ENCODE data around the gene PTX4.

PTX4 gene

DNA sequence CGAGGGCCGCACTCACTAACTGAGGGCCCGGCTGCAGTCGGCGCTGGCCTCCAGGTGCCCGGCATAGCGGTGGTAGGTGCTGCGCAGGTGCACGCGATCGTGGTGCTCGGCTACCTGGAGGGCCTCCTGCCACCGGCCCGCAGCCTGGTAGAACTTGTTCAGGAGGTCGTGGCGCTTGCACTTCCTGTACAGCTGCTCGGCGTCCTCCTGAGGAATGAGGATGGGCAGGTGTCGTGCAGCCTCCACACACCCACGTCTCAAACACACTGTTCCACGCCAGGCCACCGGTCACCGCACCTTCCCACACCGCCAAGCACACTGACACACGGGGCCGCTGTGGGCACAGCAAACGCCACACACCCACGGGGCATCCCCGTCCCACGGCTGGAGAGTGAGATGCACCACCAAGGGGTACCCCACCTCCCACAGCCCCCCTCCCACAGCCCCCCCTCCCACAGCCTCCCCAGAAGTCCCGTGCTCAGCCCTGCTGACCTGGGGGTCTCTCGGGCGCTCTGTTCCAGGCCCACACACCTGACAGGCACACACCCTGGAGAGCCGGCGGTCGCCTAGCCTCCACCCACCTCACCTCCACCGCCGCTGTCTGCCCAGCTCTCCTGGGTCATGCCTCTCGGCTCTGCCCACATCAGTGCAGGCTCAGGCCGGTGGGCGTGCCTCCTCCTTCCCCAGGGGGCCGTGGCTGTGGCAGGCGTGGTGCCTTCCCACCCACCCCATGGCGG, 37.3 kb upstream of the PTX4 start:
- no peak for DNase-seq (ENCODE audit: low read depth in 2 of 3, low spot score in 2 of 3)

DNA sequence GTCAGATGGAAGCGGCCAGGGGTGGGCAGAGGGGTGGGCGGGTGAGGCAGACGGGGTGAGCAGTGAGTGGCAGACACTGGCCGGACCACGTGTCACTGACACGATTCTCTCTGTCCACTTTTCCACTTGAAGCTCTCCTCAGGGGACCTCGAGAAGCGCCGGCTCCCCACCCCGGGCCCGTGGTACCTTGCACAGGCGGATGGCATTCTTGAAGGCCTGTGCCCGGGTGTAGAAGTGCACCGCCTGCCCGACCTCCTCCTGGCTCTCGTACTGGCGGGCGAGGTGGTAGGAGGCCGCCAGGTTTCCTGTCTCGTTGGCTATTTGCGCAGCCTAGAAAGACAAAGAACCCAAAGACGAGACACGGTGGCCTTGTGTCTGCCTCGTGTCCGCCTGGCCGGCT, 35.6 kb upstream of the PTX4 start:
- DNase-seq (ENCODE audit: low read depth in 2 of 3, low spot score in 2 of 3) = no peak

DNA sequence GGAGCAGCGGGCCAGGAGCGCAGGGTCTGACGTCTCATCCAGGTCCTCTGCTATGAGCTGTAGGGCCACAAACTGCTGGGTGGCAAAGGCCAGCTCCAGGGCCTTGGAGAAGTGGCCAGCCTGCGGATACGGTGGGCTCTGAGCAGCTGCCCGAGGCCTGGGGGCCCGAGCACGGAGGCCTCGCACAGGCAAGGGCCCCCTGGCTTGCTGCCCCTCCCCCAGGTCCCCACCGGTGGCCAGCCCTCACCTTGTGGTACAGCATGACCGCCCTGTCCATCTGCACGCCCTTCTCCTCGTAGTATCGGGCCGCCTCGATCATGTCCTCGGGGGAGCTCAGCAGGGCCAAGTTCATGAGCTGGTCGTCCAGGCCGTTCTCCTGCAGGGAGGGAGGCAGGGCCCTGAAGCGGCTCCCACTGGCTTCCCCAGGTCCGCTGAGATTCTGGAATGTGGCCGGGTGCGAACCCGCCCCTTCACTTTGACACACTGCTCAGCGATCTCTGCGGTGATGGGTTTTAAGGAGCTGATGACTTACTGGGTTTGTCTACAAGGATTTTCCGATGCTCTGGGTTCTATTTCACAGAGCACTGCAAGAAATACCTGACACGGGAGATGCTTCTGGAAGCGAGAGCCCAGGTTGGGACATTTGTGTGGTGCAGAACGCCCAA, 35.0 kb upstream of the PTX4 start:
- no peak for DNase-seq (ENCODE audit: low read depth in 2 of 3, low spot score in 2 of 3)

DNA sequence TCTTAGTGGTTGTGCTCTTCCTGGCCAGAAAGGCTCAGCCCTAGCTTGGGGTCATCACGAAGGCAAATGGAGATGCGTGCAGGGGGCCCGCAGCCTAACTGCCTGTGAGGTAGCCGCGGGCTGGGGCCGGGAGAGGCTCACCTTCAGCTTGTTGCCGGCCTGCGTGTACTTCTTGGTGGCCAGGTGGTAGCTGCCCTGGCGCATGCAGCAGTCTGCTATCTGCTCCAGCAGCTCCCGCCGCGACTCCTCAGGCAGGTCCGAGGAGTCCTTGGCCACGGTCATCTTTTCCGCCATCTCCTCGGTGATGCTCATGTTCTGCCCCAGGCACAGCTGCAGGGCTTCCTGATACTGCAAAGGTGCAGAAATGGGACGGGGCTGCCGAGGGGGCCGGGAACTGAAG, 31.7 kb upstream of the PTX4 start:
- DNase-seq (ENCODE audit: low read depth in 2 of 3, low spot score in 2 of 3) = no peak

DNA sequence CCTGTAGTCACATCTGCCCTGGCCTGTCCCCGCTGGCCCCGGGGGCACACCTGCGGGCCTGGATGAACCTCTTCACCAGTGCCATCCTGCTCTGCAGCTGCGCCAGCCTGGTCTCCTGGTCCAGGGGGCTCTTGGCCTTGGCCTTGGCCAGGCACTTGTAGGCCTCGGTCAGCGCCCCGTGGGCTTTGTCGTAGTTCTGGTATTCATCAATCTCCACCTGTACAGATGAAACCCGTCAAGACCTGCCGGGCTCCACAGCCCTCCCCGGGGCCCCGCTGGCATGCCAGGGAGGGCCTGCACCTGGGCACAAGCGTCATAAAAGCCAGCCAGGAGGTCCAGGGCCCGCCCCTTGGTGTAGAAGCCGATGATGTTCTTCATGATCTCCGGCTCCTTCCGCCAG, 31.1 kb upstream of the PTX4 start:
- no peak for DNase-seq (ENCODE audit: low read depth in 2 of 3, low spot score in 2 of 3)

DNA sequence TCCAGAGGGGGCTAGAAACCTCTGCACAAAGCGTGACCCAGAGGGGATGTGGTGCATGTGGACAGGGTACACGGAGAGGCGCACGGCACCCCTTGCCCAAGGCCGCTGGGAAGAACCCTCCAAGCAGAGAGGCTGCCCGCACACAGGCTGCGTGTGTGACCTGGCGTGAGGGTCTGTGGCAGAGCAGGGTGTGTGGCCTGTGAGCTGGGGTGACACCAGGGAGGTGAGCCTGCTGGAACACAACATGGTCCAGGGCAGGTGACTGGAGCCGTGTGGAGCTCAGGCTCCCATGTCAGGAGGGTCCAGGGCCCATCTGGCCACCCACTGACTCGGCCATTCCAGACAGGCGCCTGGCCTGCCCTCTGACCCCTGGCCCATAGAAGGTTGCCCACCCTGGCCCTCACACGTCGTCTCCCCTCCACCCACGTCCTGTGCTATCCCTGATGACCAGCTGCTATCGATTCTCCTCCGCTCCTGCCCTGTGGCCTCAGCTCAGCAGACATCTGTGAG, 29.9 kb upstream of the PTX4 start:
- no peak for DNase-seq (ENCODE audit: low read depth in 2 of 3, low spot score in 2 of 3)

DNA sequence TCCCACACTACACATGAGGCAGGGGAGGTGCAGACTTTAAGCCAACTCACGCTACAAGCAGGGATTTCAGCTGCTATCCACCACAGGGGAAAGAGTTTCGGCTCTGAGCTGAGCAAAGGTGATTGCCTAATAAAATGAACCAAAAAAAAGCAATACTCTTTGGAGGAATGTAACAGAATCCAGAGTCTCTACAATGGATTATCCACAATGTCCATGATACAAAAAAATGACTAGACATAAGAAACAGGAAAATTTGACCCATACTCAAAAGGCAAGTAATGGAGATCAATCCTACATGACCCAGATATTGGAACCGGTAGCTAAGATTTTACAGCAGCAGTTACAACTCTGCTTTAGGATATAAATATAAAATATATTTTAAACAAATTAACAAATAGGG, 25.8 kb upstream of the PTX4 start:
- DNase-seq (ENCODE audit: low read depth in 2 of 3, low spot score in 2 of 3) = no peak

DNA sequence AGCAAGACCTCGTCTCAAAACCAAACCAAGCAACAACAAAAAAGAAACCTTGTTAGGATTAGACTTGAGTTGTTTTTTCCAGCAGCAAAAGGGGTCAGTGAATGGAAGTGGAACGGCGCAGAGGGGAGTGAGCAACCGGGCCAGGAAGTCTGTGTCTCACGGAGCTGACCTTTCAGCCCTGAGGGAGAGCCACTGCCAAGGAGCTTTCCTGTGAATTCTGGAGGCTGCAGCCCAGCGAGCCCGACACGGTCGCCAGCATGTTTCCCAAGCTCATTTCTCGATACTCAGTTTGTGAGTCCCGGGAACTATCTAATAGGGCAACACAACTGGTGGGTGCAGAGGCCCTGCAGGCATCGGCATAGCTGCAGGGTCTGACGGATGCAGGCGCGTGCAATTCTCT, 24.0 kb upstream of the PTX4 start:
- DNase-seq (ENCODE audit: low read depth in 2 of 3, low spot score in 2 of 3) = no peak

DNA sequence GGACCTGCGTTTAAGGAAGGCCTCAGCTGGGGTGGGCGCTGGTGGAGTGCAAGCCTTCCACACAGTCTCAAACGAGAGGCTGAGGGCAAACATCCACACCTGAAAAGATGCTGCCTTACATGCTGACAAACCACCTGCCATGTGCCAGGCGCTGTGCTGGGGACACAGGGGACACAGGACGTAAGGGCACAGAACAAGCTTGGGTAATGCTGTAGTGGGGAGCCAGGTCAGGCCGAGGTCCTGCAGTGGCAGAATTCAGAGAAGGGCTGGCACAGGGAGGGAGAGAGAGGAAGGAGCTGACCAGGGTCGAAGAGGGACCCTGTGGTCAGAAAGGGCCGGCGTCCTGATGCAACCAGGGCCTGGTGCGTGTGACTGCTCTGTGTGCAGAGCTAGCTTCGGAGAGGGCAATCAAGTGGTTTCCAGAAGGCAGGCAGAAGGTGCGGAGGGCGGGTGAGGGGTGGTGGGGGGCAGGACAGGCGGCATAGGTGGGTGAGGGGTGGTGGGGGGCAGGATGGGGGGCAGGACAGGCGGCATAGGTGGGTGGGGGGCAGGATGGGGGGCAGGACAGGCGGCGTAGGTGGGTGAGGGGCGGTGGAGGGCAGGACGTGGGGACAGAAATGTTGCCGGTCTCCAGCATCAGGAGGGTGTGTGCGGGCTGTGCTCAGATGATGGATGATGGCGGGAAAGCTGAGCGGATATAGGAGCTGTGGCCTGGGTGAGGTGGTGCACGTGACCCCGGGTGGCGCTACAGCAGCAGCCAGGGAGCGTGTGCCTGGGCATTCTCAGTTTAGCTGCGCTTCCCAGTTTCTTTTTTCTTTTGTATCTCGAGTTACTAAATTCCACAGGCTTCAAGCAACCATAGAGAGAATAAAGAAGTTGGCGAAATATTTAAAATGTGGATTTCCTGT, 23.2 kb upstream of the PTX4 start:
- no peak for DNase-seq (ENCODE audit: low read depth in 2 of 3, low spot score in 2 of 3)

DNA sequence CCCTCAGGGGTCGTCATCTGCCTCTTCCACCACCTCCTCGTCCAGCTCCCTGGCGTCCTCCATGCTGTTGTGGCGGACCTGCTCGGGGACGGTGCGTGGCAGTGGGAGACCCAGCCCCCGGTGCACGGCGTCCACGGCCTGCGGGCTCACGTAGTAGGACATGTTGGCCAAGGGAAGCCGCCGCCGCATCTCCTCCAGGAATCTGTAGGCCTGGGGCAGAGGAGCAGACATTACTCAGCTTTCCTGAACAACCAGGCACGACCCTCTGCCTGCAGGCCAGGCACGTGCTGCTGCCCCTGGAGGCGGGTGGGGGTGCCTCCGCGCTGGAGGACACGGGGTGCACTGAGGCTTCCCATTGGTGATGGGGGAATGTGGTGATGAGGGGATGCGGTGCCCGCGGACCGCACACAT, 22.2 kb upstream of the PTX4 start:
- DNase-seq (ENCODE audit: low read depth in 2 of 3, low spot score in 2 of 3) = no peak

DNA sequence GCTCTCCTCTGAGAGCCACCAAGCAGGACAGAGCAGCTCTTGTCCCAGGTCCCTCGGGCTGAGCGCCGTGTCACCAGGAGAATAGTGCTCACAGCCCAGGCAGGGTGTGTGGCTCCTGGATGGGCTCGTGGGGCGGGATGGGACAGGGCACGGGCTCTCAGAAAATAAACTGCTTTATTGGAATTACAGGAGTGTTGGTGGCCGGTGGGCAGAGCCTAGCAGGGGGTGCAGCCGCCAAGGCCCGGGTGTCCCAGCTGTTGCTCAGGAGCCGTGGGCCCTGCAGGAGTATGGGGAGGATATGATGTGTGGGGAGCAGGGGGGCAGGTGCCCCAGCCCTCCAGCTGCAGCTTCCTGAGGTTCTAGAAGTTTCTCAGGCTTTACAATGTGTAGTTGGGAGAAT, 21.5 kb upstream of the PTX4 start:
- DNase-seq (ENCODE audit: low read depth in 2 of 3, low spot score in 2 of 3) = no peak

DNA sequence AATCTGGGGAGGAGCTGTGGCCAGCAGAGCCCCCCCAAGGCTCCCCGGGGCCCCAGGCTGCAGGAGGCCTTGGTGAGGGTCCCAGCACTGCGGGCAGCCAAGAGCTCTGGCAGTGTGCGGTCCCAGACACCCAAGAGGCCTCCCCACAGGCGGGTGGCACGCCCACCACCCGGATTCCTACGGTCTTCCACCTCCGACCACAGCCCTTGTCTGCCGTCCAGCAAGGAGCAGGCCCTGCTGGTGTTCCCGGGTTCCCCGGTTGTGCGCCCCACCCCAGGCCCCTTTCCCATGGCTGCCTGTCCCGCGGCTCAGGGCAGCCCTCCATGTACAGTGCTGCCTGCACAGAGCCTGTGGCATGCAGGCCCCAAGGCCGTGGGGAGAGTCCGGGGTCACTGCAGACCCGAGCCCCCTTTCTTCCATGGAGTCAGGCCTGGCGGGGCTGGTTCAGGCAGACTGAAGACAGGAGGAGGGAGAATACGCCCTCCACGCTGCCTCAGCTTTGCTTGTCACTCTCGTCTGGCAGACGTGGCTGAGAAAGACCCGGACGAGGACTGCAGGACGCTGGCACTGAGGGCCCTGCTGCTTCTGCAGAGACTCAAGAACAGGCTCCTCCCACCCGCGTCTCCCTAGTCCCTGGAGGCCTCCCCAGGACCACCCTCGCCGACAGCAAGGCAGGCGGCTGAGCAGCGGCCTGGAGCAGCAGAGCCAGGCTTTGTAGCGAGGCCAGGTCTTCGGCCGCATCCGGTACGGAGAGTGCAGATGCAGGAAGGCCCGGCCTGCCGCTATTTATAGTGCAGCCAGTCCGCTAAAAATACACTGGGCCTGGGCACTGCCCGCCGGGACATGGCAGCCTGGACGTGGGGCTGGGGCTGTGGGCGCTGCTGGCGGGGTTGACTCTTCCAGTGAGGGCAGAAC, 20.8 kb upstream of the PTX4 start:
- DNase-seq (ENCODE audit: low read depth in 2 of 3, low spot score in 2 of 3) = no peak

DNA sequence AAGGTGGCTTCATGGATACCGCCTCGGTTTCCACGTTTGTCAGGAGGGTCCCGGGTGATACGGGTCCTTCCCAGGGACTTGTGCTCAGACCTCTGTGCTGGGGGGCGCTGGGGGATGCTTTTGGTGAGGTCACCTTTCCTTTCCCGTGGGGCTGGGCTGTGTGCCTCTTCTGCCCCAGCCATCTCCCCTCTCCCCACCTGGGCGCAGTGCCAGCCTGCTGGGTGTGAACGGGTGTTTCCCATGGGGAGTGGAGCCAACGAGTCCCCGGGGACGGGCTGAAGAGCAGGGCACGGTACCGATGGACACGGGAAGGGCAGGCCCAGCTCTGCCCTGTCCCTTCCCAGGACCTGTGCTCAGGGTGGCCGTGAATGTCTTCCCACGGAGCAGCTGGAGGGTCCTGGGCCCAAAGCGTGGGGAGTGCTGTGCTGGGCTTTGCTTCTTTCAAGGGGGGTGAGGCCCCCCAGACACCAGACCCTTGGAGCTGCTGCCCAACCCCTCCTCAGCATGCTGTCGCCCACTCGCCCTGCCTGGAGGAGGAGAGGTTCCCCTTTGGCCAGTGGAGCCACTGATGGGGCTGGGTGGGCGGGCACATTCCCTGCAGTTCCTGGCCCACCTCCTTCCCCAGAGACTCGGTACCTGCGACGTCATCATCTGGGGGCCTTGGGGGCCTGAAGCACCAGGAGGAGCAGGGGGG, 19.9 kb upstream of the PTX4 start:
- no peak for DNase-seq (ENCODE audit: low read depth in 2 of 3, low spot score in 2 of 3)

DNA sequence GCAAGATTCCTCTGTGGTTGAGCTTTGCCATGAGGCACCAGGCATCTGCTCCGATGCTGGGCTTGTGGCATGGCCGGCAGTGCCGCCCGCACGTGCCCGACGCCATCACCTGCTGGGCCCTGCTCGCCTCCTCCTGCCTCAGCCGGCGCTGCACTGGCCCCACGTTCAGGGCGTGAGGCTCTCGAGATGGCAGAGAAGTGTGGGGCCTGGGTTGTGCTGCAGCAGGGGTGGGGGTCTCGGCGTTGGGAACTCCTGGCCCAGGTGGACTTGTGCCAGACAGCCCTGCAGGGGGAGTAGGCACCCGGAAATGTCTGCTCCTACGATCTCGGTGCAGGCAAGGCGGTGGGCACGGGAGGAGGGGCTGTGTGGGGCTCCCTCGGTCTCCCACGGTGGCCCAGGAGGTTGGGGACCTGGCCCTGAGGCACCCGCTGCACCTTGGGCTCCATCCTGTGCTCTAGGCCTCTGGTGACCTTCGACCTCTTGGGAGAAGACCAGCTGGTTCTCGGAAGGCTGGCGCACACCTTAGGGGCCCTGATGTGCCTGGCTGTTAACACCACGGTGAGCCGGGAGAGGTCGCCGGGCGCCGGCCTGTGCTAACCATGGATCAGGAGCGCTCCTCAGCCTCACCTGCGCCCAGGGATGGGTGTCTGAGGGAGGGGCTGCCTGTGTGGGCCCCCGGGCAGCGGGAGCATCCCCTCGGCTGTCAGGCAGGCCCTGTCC, 17.9 kb upstream of the PTX4 start:
- DNase-seq (ENCODE audit: low read depth in 2 of 3, low spot score in 2 of 3) = no peak

DNA sequence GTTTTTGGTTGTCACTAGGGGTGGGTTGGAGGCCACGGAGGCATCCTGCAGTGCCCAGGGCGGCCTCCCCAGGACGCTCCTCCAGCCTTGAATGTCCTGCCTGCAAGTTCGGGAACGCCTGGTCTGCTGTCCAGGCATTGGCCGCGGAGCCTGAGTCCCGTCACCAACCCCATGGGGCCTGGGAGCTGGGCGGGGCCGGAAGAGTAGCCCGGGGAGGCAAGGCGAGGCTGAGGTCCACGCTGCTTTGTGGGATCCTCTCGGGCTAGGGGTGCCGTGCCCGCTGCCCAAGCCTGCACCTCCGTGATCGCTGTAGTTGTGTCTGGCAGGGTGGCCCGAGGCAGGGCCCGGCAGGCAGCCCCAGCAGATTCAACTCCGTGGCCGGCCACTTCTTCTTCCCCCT, 17.2 kb upstream of the PTX4 start:
- no peak for DNase-seq (ENCODE audit: low read depth in 2 of 3, low spot score in 2 of 3)

DNA sequence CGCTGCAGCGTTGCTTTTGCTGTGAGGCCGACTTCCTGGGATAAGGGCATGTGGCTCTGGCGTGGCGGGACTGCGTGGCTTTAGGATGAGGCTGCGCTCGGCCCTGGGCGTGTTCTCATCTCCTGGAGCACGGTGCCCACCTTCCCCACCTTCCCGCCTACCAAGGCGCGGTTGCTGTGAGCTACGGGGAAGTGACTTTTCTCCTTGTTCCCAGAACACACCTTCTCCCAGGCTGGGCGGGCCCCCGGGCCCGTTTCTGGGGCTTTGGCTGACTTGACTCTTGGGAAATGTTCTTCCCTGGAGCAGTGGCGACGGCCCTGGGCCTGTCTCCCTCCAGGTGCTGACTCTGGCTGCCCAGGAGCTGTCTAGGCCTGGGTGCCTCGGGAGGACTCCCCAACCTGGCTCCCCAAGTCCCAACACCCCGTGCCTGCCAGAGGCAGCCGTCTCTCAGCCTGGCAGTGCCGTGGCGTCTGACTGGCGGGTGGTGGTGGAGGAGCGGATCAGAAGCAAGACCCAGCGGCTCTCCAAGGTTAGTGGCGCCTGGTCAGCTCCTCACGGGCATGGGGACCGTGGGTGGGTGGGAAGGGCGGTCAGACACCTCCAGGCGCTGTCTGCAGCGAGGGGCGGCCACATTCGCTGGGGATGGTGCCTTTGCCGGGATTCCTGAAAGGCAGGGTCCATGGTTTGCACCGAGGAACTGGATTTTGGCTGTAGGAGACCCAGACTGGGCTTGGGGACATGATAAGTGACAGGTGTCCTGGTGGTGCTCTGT, 16.5 kb upstream of the PTX4 start:
- no peak for DNase-seq (ENCODE audit: low read depth in 2 of 3, low spot score in 2 of 3)

DNA sequence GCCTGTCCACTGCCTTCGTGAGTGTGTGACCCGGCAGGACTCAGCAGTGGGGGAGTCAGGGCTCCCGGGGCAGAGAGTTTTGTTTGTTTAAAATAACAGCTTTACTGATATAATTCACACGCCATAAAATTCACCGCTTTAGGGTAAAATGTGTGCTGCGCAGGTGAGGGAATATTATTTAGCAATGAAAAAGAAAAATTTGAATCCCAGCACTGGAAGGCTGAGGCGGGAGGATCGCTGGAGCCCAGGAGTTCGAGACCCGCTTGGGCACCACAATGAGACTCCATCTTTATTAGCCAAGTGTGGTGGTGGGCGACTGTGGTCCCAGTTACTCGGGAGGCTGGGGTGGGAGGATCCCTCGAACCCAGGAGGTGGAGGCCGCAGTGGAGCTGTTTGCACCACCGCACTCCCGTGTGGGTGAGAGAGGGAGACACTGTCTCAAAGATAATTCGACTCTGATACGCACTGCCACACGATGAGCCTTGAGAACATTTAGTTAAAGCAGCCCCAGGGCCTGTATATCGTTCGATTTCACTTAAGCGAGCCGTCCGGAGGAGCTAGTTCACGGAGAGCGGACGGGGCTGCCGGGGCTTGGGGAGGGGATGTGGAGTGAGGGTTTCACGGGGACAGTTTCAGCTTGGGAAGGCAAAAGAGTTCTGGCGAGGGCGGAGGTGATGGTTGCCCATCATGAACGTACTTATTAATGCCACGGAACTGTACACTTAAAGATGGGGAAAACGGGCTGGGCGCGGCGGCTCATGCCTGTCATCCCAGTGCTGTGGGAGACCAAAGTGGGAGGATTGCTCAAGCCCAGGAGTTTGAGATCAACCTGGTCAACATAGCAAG, 14.6 kb upstream of the PTX4 start:
- DNase-seq (ENCODE audit: low read depth in 2 of 3, low spot score in 2 of 3) = no peak
